Stimulated activated effector memory CD8-positive, alpha-beta T cell treated with anti-CD3 and anti-CD28 coated beads, Interleukin-12 subunit alpha, Interleukin-12 subunit beta, amount 100 ng/mL, for 72 hours (primary cell): ENCODE measurements around the gene SMIM35.
A peak's percentile ranks its signal among the peaks of the same experiment; 100 is the strongest.

Experiments
- ATAC-seq: fragments of 150-1000 bp; cut with Tn5 transposase; 2 replicates; pipeline ENCODE4 v1.10.0; 2021
- DNase-seq, 2 donors: peaks; one replicate each; pipeline ENCODE4 v3.0.0; 2021 to 2022; ENCODE audit warnings: low spot score in 2 of 2
- H3K27ac Mint-ChIP-seq: one replicate; pipeline ENCODE4 v1.8.0; 2022; ENCODE audit warnings: mild to moderate bottlenecking, mixed read lengths
- H3K36me3 Mint-ChIP-seq: one replicate; pipeline ENCODE4 v1.8.0; 2022; ENCODE audit warnings: mild to moderate bottlenecking, mixed read lengths
- H3K4me1 Mint-ChIP-seq: one replicate; pipeline ENCODE4 v1.8.0; 2022; ENCODE audit warnings: mixed read lengths
- H3K4me3 Mint-ChIP-seq: one replicate; pipeline ENCODE4 v1.8.0; 2022; ENCODE audit warnings: mild to moderate bottlenecking, mixed read lengths
- H3K9me3 Mint-ChIP-seq: one replicate; pipeline ENCODE4 v1.8.0; 2022; ENCODE audit warnings: mixed read lengths

The SMIM35 gene

GRCh38 chr11:118059246-118059940 is 27.4 kb downstream of the SMIM35 start:
- Mint-ChIP-seq H3K4me1 (peaks cover 20% of the 10 kb centered on the region), H3K36me3 (no peaks in the 10 kb centered on the region), H3K4me3 (no peak overlapping the region), H3K9me3 (no peaks in the 10 kb centered on the region), H3K27ac (peak overlapping the region; percentile 55)
- ATAC-seq (peak; percentile 5), DNase-seq (no peak)

GRCh38 chr11:118058311-118059245 is 28.2 kb downstream of the SMIM35 start:
- no peaks in the 10 kb centered on the region for H3K36me3 Mint-ChIP-seq
- H3K4me3 Mint-ChIP-seq, result no peak overlapping the region
- no peak overlapping the region for H3K27ac Mint-ChIP-seq
- peaks cover 21% of the 10 kb centered on the region for H3K4me1 Mint-ChIP-seq
- peak; percentile 35 for ATAC-seq
- no peak for DNase-seq
- H3K9me3 Mint-ChIP-seq, result no peaks in the 10 kb centered on the region

- Mint-ChIP-seq H3K4me3 (no peak overlapping the region), H3K9me3 (no peaks in the 10 kb centered on the region), H3K36me3 (peaks cover 3% of the 10 kb centered on the region), H3K27ac (peak overlapping the region; percentile 47), H3K4me1 (peaks cover 32% of the 10 kb centered on the region)
- DNase-seq (no peak), ATAC-seq (no peak)
Observed at GRCh38 chr11:118057251-118058145, 29.3 kb downstream of the SMIM35 start.

- no peaks in the 10 kb centered on the region for H3K9me3 Mint-ChIP-seq
- no peak for DNase-seq
- no peak overlapping the region for H3K27ac Mint-ChIP-seq
- H3K36me3 Mint-ChIP-seq, result peaks cover 5% of the 10 kb centered on the region
- peaks cover 38% of the 10 kb centered on the region for H3K4me1 Mint-ChIP-seq
- no peak for ATAC-seq
- H3K4me3 Mint-ChIP-seq, result no peak overlapping the region
Observed at GRCh38 chr11:118056806-118057205, 30.0 kb downstream of the SMIM35 start.

GRCh38 chr11:118055966-118056365 is 30.8 kb downstream of the SMIM35 start:
- no peaks in the 10 kb centered on the region for H3K9me3 Mint-ChIP-seq
- peaks cover 5% of the 10 kb centered on the region for H3K36me3 Mint-ChIP-seq
- H3K4me3 Mint-ChIP-seq, result no peak overlapping the region
- DNase-seq (no peak), ATAC-seq (no peak)
- peak overlapping the region; percentile 21 for H3K27ac Mint-ChIP-seq
- peaks cover 47% of the 10 kb centered on the region for H3K4me1 Mint-ChIP-seq

GRCh38 chr11:118054712-118055640 is 31.8 kb downstream of the SMIM35 start:
- no peak for DNase-seq
- peaks cover 5% of the 10 kb centered on the region for H3K36me3 Mint-ChIP-seq
- H3K4me3 Mint-ChIP-seq, result no peak overlapping the region
- H3K9me3 Mint-ChIP-seq, result no peaks in the 10 kb centered on the region
- H3K4me1 Mint-ChIP-seq, result peaks cover 54% of the 10 kb centered on the region
- ATAC-seq, result no peak
- H3K27ac Mint-ChIP-seq, result peak overlapping the region; percentile 21

GRCh38 chr11:118052581-118053206 is 34.1 kb downstream of the SMIM35 start:
- Mint-ChIP-seq H3K36me3 (peaks cover 5% of the 10 kb centered on the region), H3K4me3 (peak overlapping the region; percentile 51), H3K27ac (peak overlapping the region; percentile 84), H3K9me3 (no peaks in the 10 kb centered on the region), H3K4me1 (peaks cover 63% of the 10 kb centered on the region)
- no peak for DNase-seq
- ATAC-seq, result no peak

GRCh38 chr11:118051611-118052461 is 34.9 kb downstream of the SMIM35 start:
- ATAC-seq (peak; percentile 88), DNase-seq (peak in 1 of 2 donors; percentile 73)
- peak overlapping the region; percentile 84 for H3K27ac Mint-ChIP-seq
- no peaks in the 10 kb centered on the region for H3K9me3 Mint-ChIP-seq
- peaks cover 63% of the 10 kb centered on the region for H3K4me1 Mint-ChIP-seq
- peak overlapping the region; percentile 51 for H3K4me3 Mint-ChIP-seq
- peaks cover 6% of the 10 kb centered on the region for H3K36me3 Mint-ChIP-seq

GRCh38 chr11:118051136-118051610 is 35.6 kb downstream of the SMIM35 start:
- Mint-ChIP-seq H3K4me3 (peak overlapping the region; percentile 51), H3K4me1 (peaks cover 70% of the 10 kb centered on the region), H3K9me3 (no peaks in the 10 kb centered on the region), H3K27ac (peak overlapping the region; percentile 84), H3K36me3 (peaks cover 12% of the 10 kb centered on the region)
- ATAC-seq, result no peak
- DNase-seq, result no peak

- no peak overlapping the region for H3K4me3 Mint-ChIP-seq
- H3K9me3 Mint-ChIP-seq, result no peaks in the 10 kb centered on the region
- peaks cover 78% of the 10 kb centered on the region for H3K4me1 Mint-ChIP-seq
- DNase-seq, result no peak
- ATAC-seq, result no peak
- H3K27ac Mint-ChIP-seq, result no peak overlapping the region
- H3K36me3 Mint-ChIP-seq, result peaks cover 20% of the 10 kb centered on the region
Observed at GRCh38 chr11:118050208-118050891, 36.4 kb downstream of the SMIM35 start.

GRCh38 chr11:118049771-118050170 is 37.0 kb downstream of the SMIM35 start:
- no peaks in the 10 kb centered on the region for H3K9me3 Mint-ChIP-seq
- ATAC-seq (no peak), DNase-seq (no peak)
- H3K36me3 Mint-ChIP-seq, result peaks cover 20% of the 10 kb centered on the region
- H3K4me1 Mint-ChIP-seq, result peaks cover 84% of the 10 kb centered on the region
- no peak overlapping the region for H3K27ac Mint-ChIP-seq
- H3K4me3 Mint-ChIP-seq, result no peak overlapping the region

GRCh38 chr11:118048472-118049370 is 38.0 kb downstream of the SMIM35 start:
- H3K36me3 Mint-ChIP-seq, result peaks cover 20% of the 10 kb centered on the region
- no peaks in the 10 kb centered on the region for H3K9me3 Mint-ChIP-seq
- ATAC-seq (no peak), DNase-seq (no peak)
- peak overlapping the region; percentile 93 for H3K27ac Mint-ChIP-seq
- H3K4me1 Mint-ChIP-seq, result peaks cover 88% of the 10 kb centered on the region
- peak overlapping the region; percentile 29 for H3K4me3 Mint-ChIP-seq
